Measurements from ENCODE around the gene SRSF12.

DNA sequence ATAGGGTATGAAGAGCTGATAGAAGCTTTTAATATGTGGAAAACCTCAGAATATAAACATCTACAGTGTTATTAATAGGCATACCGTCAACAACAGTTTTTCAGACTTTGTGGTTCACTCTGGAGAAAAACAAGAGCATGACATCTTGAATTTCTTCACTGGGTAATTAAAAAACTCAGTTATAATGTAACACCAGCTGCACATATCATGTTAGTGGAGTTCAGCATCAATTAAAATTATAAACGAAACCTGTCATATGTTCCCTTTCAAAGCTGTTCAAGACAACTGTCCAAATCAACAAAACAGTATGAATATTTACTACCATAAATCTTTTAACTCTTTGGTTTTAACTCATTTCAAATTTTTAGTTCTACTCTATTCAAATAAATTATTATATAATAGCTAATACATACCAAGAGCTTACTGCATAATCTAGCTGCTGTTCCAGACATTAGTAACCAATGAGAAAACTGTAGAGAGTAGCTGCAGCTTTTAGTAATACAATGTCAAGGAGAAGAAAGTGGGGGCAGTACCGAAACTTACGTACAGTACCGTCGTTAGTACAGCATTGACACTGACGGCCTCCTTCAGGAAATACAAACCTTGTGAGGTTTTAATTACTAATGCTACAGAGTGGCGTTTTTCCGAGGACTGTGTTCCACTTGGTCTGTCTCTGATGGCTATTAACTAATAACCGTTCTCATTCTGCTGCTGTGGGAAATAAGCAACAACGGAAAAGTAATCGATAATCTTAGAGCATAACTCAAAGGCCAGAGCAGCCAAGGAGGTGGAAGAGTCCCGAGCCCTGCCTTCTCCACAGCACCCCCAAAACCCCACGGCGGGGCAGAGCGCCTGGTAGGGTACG is 27.5 kb upstream of the SRSF12 start:
- no peak for TF ChIP-seq CTCF (IDR thresholded peaks at IDR 0.05 in 4 of 5, conservative IDR thresholded peaks at IDR 0.05 in 1 of 5)
- no peak for TF ChIP-seq POLR2A (IDR thresholded peaks at IDR 0.05)

Measured in gastrocnemius medialis (tissue), 4 donors.